Body of pancreas (tissue), 4 donors: Measurements from ENCODE around the gene IFT88. TPM values are rescaled to one million over a fixed set of nuclear protein-coding genes. Genes with fewer than 3 reads are reported as not detected.

ENCODE experiments used
- ATAC-seq: fragments of 150-250 bp; one replicate; pipeline ENCODE4 v1.9.1; 2016
- DNase-seq, 4 donors: peaks; one replicate each; pipeline ENCODE4 v3.0.0-alpha.2; 2019
- H3K27ac ChIP-seq, 4 donors: fragments of 200-600 bp; sonication (generic); 1 replicate in 3 of 4; 2 replicates in 1 of 4; pipeline versions ENCODE4 v1.5.1 to v1.6.1; 2016 to 2019; ENCODE audit warnings: mild to moderate bottlenecking in 1 of 4, mixed read lengths in 1 of 4, moderate library complexity in 1 of 4
- H3K27me3 ChIP-seq, 2 donors: fragments of 200-600 bp; sonication (generic); one replicate each; pipeline ENCODE4 v1.6.0; 2016; ENCODE audit warnings: mild to moderate bottlenecking in 1 of 2
- H3K36me3 ChIP-seq, 2 donors: fragments of 200-600 bp; sonication (generic); replicated peaks in 1 of 2; 2 replicates each; pipeline ENCODE4 v1.5.1; 2016; ENCODE audit warnings: low read depth in 2 of 2; ENCODE audit not compliant: insufficient read depth in 1 of 2
- H3K4me1 ChIP-seq: fragments of 200-600 bp; sonication (generic); one replicate; pipeline ENCODE4 v1.6.0; 2016
- H3K4me3 ChIP-seq, 2 donors: fragments of 200-600 bp; sonication (generic); 1 replicate in 1 of 2; 2 replicates in 1 of 2; pipeline ENCODE4 v1.5.1; 2016 to 2019
- H3K9me3 ChIP-seq, 3 donors: fragments of 200-600 bp; sonication (generic); 1 replicate in 2 of 3; 2 replicates in 1 of 3; pipeline ENCODE4 v1.5.1; 2016
- CTCF ChIP-seq, 7 experiments: fragments of 450-650 bp in 4 of 7; fragments of 200-600 bp in 3 of 7; sonication (generic) in 3 of 7; IDR thresholded peaks; one replicate each; pipeline ENCODE4 v1.5.1; 2016 to 2019; ENCODE audit warnings: antibody characterized with exemption in 7 of 7
- POLR2A ChIP-seq, 3 donors: fragments of 450-650 bp; IDR thresholded peaks; one replicate each; pipeline ENCODE4 v1.6.1; 2016; ENCODE audit warnings: antibody characterized with exemption in 3 of 3, mild to moderate bottlenecking in 2 of 3
- WGBS, 2 donors: methylation state at CpG; one replicate each; pipeline ENCODE4 v1.1.5; 2017; 5-methylcytosine and 5-hydroxymethylcytosine counted together
- intact Hi-C: fragments of 100-400 bp; cut with DNase I; formaldehyde crosslinking; loops from one replicate; pipeline ENCODE4 v1.15.1; 2023
- total RNA-seq, 2 donors: library from RNA; depleted of rRNA; stranded (reverse); fragments of >200 nt; gene quantifications; one replicate each; pipeline ENCODE4 v1.1.0, GENCODE V29; 2016

Gene IFT88
- total RNA-seq, 2 donors from 2014 or later: 9.6 to 16.5 TPM

- H3K27me3 ChIP-seq: no peaks in the 10 kb centered on the region
- H3K36me3 ChIP-seq: peaks cover 0 to 2% of the 10 kb centered on the region in 2 donors
- no peaks in the 10 kb centered on the region for H3K4me1 ChIP-seq
- intact Hi-C loops: no loop called here
- ATAC-seq: no peak
- H3K4me3 ChIP-seq: no peak overlapping the region
- TF ChIP-seq CTCF (IDR thresholded peaks at IDR 0.05) (no peak), POLR2A (IDR thresholded peaks at IDR 0.05) (no peak)
- WGBS, 2 donors: 98% methylated on average over 2 of the region's 2 CpGs
- H3K9me3 ChIP-seq: no peaks in the 10 kb centered on the region
- no peak overlapping the region for H3K27ac ChIP-seq
- DNase-seq: no peak
Observed at GRCh38 chr13:20647758-20648157, 80.8 kb downstream of the IFT88 start.

- Histone ChIP-seq H3K9me3 (no peaks in the 10 kb centered on the region), H3K27ac (no peak overlapping the region), H3K4me1 (no peaks in the 10 kb centered on the region), H3K27me3 (no peaks in the 10 kb centered on the region), H3K36me3 (no peaks in the 10 kb centered on the region), H3K4me3 (no peak overlapping the region)
- TF ChIP-seq POLR2A (IDR thresholded peaks at IDR 0.05) (no peak), CTCF (IDR thresholded peaks at IDR 0.05) (no peak)
- ATAC-seq: no peak
- DNase-seq: no peak
- intact Hi-C loops: no loop called here
- WGBS, 2 donors: 71 to 74% methylated on average over 4 of the region's 4 CpGs
Observed at GRCh38 chr13:20652946-20653345, 86.0 kb downstream of the IFT88 start.

- Histone ChIP-seq H3K4me3 (no peak overlapping the region), H3K27ac (no peak overlapping the region), H3K4me1 (no peaks in the 10 kb centered on the region), H3K27me3 (no peaks in the 10 kb centered on the region), H3K9me3 (no peaks in the 10 kb centered on the region), H3K36me3 (no peaks in the 10 kb centered on the region)
- intact Hi-C loops: no loop called here
- TF ChIP-seq POLR2A (IDR thresholded peaks at IDR 0.05): no peak
- no peak for TF ChIP-seq CTCF (IDR thresholded peaks at IDR 0.05)
- 81 to 93% methylated on average over 1 of the region's 1 CpG for WGBS, 2 donors
- ATAC-seq (no peak), DNase-seq (no peak)
Observed at GRCh38 chr13:20654156-20654555, 87.2 kb downstream of the IFT88 start.

- H3K9me3 ChIP-seq: no peaks in the 10 kb centered on the region
- TF ChIP-seq CTCF (IDR thresholded peaks at IDR 0.05) (no peak), POLR2A (IDR thresholded peaks at IDR 0.05) (no peak)
- no peak overlapping the region for H3K27ac ChIP-seq
- intact Hi-C loops: no loop called here
- DNase-seq (no peak), ATAC-seq (no peak)
- H3K27me3 ChIP-seq: no peaks in the 10 kb centered on the region
- H3K4me3 ChIP-seq: no peak overlapping the region
- 66 to 69% methylated on average over 5 of the region's 5 CpGs for WGBS, 2 donors
- no peaks in the 10 kb centered on the region for H3K4me1 ChIP-seq
- H3K36me3 ChIP-seq: peaks cover 0 to 5% of the 10 kb centered on the region in 2 donors
Observed at GRCh38 chr13:20658451-20659040, 91.6 kb downstream of the IFT88 start.

GRCh38 chr13:20664351-20664750 is 97.4 kb downstream of the IFT88 start:
- Histone ChIP-seq H3K36me3 (peaks cover 0 to 5% of the 10 kb centered on the region in 2 donors), H3K9me3 (no peaks in the 10 kb centered on the region), H3K4me3 (no peak overlapping the region), H3K4me1 (no peaks in the 10 kb centered on the region), H3K27ac (no peak overlapping the region), H3K27me3 (no peaks in the 10 kb centered on the region)
- intact Hi-C loops: no loop called here
- TF ChIP-seq POLR2A (IDR thresholded peaks at IDR 0.05) (no peak), CTCF (IDR thresholded peaks at IDR 0.05) (no peak)
- DNase-seq (no peak), ATAC-seq (no peak)
